K562 (cell line): ENCODE data around the gene BST1. TPM values are rescaled to one million over a fixed set of nuclear protein-coding genes. Genes with fewer than 3 reads are reported as not detected.
A peak's percentile ranks its signal among the peaks of the same experiment; 100 is the strongest.

Source experiments
- CBX1 ChIP-seq: sonication (generic); IDR thresholded peaks from 2 replicates; pipeline ENCODE4 v1.6.1; 2016; ENCODE audit warnings: antibody characterized with exemption, low read depth, mild to moderate bottlenecking
- CHD2 ChIP-seq: IDR thresholded peaks from 2 replicates; pipeline ENCODE4 v1.6.1; 2011; ENCODE audit warnings: low read depth, low read length
- HDGF ChIP-seq: fragments of 450-650 bp; IDR thresholded peaks from 2 replicates; pipeline ENCODE4 v1.6.1; 2016
- POLR2H ChIP-seq: IDR thresholded peaks from 2 replicates; pipeline ENCODE4 v1.6.1; 2016; ENCODE audit warnings: missing genetic modification characterization, low read depth, mild to moderate bottlenecking, control low read depth, missing compliant biosample characterization, moderate library complexity
- SIN3A ChIP-seq, 2 experiments: fragments of 150-350 bp in 1 of 2; IDR thresholded peaks; 2 replicates each; pipeline ENCODE4 v1.6.1; 2011 to 2016; ENCODE audit warnings: borderline replicate concordance in 2 of 2, low read depth in 2 of 2, low read length in 2 of 2, mild to moderate bottlenecking in 2 of 2, moderate library complexity in 2 of 2; ENCODE audit not compliant: control insufficient read depth in 1 of 2
- SIN3B ChIP-seq: fragments of 450-650 bp; IDR thresholded peaks from 2 replicates; pipeline ENCODE4 v1.6.1; 2017; ENCODE audit warnings: low read depth, mild to moderate bottlenecking, moderate library complexity
- ZSCAN32 ChIP-seq: fragments of 450-650 bp; formaldehyde crosslinking; IDR thresholded peaks from 2 replicates; pipeline ENCODE4 v1.4.0; 2020; ENCODE audit warnings: mild to moderate bottlenecking, moderate library complexity
- polyA plus RNA-seq, 8 experiments: library from polyadenylated mRNA; depleted of rRNA in 4 of 8; stranded (reverse) in 5 of 8; unstranded in 3 of 8; fragments of >200 nt; fragmentation: Nextera tagmentation in 2 of 8; fragmentation: Illumina TruSeq in 1 of 8; extraction: Ambion mirVana in 2 of 8; extraction: Trizol in 1 of 8; gene quantifications; 2 replicates each; pipeline versions ENCODE4 v1.2.1 to v1.2.3, GENCODE V29; 2011 to 2014; ENCODE audit warnings: inconsistent platforms in 1 of 8, missing spikeins in 1 of 8
- total RNA-seq, 7 experiments: library from RNA; depleted of rRNA in 6 of 7; stranded (reverse); fragments of >200 nt in 6 of 7; fragmentation: Illumina TruSeq in 2 of 7; extraction: Trizol in 2 of 7; gene quantifications; 2 replicates each; pipeline versions ENCODE4 v1.2.1 to v1.2.3, GENCODE V29; 2011 to 2021; ENCODE audit warnings: low replicate concordance in 1 of 7
- TF ChIP-seq, protein P1 (sequence below): fragments of 250-450 bp; sonication (Bioruptor Pico); IDR thresholded peaks from 2 replicates; pipeline ENCODE4 v1.9.0; 2021; ENCODE audit warnings: mild to moderate bottlenecking

The BST1 gene
- total and polyA plus RNA-seq, 9 of the 15 experiments (the other 6 are each of a cell fraction or from before 2014, with no cell fraction given), result 0.04 to 0.38 (median 0.07) TPM; not detected in 6

GRCh38 chr4:15681372-15682241, 21.3 kb upstream of the BST1 start, which contains the start of gene FAM200B (continued):
- peak; percentile 90 to 92; a peak in 2 of 4 replicates for TF ChIP-seq SIN3A (IDR thresholded peaks at IDR 0.05; ENCODE audit: borderline replicate concordance in 2 of 2, control insufficient read depth in 1 of 2, low read depth in 2 of 2, low read length in 2 of 2)
- peak; percentile 67; the same call in 1 of the 2 replicates for TF ChIP-seq SIN3B
- TF ChIP-seq CBX1, result peak; percentile 81
- TF ChIP-seq CHD2, result peak; percentile 100
- TF ChIP-seq POLR2H (tag), result peak; percentile 81
- no peak for TF ChIP-seq ZSCAN32 (CRISPR knock-in tag)
- TF ChIP-seq, protein P1, sequence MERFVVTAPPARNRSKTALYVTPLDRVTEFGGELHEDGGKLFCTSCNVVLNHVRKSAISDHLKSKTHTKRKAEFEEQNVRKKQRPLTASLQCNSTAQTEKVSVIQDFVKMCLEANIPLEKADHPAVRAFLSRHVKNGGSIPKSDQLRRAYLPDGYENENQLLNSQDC (CRISPR knock-in tag), result no peak
- 0 out of 2 replicates have a peak, but pooled peaks have one; percentile 42 for TF ChIP-seq HDGF
